ENCODE measurements around the gene CCDC149. TPM values are rescaled to one million over a fixed set of nuclear protein-coding genes. Genes with fewer than 3 reads are reported as not detected.

CCDC149 gene
- total RNA-seq, 1 experiment from 2014 or later: 5.3 TPM

DNA sequence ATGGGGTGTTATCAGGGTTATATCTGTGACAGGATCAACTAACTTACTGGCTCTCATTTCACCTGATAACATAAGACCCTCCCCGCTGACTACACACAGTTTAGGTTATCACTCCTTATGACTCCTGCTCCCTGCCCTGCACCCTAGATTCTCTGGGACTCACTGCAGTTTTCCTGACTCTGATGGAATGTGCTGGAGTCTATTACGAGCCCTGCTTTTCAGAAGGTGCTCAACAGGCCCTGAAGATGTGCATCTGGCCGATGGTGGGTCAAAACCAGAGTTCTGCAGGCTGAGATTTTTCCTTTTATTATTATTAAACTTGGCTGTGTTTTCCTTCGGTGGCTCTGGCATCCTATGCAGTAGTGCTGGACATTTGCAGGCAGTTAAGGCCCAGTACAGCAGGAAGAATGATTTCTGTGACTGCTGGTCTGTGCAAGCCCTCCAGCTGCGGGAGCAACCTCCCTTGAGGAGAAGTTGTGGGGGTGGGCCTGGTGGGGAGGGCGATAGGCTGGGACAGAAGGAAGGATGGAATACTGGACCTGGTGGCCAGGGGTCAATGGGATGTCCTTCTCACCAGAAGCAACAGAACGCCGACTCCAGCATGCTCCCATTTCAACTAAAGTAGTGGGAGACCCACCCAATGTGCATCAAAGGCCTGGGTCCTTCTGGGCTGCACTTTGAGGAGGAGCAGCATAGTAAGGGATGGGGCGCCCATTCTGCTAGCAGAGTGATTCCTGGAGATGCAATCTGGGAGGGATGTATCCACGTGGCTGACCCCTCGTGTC lies 106.4 kb downstream of the CCDC149 start (continued):
- TF ChIP-seq, protein P1, sequence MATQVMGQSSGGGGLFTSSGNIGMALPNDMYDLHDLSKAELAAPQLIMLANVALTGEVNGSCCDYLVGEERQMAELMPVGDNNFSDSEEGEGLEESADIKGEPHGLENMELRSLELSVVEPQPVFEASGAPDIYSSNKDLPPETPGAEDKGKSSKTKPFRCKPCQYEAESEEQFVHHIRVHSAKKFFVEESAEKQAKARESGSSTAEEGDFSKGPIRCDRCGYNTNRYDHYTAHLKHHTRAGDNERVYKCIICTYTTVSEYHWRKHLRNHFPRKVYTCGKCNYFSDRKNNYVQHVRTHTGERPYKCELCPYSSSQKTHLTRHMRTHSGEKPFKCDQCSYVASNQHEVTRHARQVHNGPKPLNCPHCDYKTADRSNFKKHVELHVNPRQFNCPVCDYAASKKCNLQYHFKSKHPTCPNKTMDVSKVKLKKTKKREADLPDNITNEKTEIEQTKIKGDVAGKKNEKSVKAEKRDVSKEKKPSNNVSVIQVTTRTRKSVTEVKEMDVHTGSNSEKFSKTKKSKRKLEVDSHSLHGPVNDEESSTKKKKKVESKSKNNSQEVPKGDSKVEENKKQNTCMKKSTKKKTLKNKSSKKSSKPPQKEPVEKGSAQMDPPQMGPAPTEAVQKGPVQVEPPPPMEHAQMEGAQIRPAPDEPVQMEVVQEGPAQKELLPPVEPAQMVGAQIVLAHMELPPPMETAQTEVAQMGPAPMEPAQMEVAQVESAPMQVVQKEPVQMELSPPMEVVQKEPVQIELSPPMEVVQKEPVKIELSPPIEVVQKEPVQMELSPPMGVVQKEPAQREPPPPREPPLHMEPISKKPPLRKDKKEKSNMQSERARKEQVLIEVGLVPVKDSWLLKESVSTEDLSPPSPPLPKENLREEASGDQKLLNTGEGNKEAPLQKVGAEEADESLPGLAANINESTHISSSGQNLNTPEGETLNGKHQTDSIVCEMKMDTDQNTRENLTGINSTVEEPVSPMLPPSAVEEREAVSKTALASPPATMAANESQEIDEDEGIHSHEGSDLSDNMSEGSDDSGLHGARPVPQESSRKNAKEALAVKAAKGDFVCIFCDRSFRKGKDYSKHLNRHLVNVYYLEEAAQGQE (IDR thresholded peaks at IDR 0.05; ENCODE audit: low read depth): no peak
- TF ChIP-seq EZH2phosphoT487 (IDR thresholded peaks at IDR 0.05; ENCODE audit: borderline replicate concordance) (no peak), SIN3A (IDR thresholded peaks at IDR 0.05; ENCODE audit: low read depth) (no peak), ELF1 (IDR thresholded peaks at IDR 0.05; ENCODE audit: borderline replicate concordance, low read depth) (no peak)

DNA sequence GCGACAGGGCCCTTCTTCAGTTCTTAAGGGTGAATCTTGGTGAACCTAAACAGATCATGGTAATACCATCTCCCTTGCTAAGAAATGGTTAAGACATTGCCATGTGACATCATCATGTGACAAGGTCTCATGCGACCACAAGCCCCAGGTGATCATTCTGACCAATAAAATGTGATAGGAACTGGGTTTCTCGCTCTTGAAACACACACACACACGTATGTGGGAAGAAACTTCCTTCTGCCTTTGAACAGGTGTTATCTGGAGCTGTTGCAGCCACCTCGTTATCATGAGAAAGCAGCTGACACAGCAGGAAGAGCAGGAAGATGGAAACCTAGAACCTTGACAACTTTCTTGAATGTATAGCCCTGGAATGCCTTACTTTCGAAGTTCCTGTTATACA lies 107.3 kb downstream of the CCDC149 start:
- DNase-seq (ENCODE audit: low read depth, low spot score) (no peak), ATAC-seq (no peak)
- H3K9ac ChIP-seq (ENCODE audit: low read length): no peak overlapping the region
- no peaks in the 10 kb centered on the region for H4K20me1 ChIP-seq (ENCODE audit: insufficient read depth)
- no peak overlapping the region for H3K27ac ChIP-seq (ENCODE audit: low read depth, low read length)
- H3K27me3 ChIP-seq (ENCODE audit: insufficient read depth, low read length): 0 out of 2 replicates have a peak, but pooled peaks cover 11% of the 10 kb centered on the region
- no peaks in the 10 kb centered on the region for H3K4me1 ChIP-seq (ENCODE audit: control insufficient read depth in 1 of 2, insufficient read depth in 2 of 2, low read length in 2 of 2)
- intact Hi-C loops (cut with micrococcal nuclease): no loop called here
- ChIA-PET RAD21 (ENCODE audit: low non-redundant PET in 1 of 2, low total read pairs in 2 of 2, uncharacterized antibody in 2 of 2, unreplicated experiment in 2 of 2) (no interaction called here), POLR2A (no interaction called here), CTCF (no interaction called here)
- H2AFZ ChIP-seq (ENCODE audit: low read depth, low read length, poor library complexity, severe bottlenecking): no peak overlapping the region
- H3K36me3 ChIP-seq (ENCODE audit: control insufficient read depth in 1 of 2, insufficient read depth in 2 of 2, low read length in 2 of 2): no peaks in the 10 kb centered on the region
- H3K4me2 ChIP-seq (ENCODE audit: low read length): no peak overlapping the region
- H3K9me3 ChIP-seq (ENCODE audit: control insufficient read depth in 1 of 2, insufficient read depth in 1 of 2, low read depth in 1 of 2, low read length in 2 of 2): no peaks in the 10 kb centered on the region
- no TSS peak for BruUV-seq (replicated peaks)
- no peaks in the 10 kb centered on the region for H3K79me2 ChIP-seq (ENCODE audit: insufficient read depth, low read length)
- H3K4me3 ChIP-seq (replicated peaks in 1 of 2; ENCODE audit: low read depth in 1 of 2, low read length in 2 of 2): no peak overlapping the region
- no peaks in the 10 kb centered on the region for H3K9me2 ChIP-seq (ENCODE audit: insufficient read depth)
- TF ChIP-seq POLR2AphosphoS5 (IDR thresholded peaks at IDR 0.05; ENCODE audit: low read depth, low read length): no peak
- TF ChIP-seq, protein P1 (IDR thresholded peaks at IDR 0.05; ENCODE audit: low read depth): no peak
- TF ChIP-seq ZFX (IDR thresholded peaks at IDR 0.05): no peak
- no peak for TF ChIP-seq ATF3 (IDR thresholded peaks at IDR 0.05)
- TF ChIP-seq YY1 (IDR thresholded peaks at IDR 0.05; ENCODE audit: extremely low read depth, insufficient replicate concordance, low read depth, low read length): no peak
- TF ChIP-seq MAX (IDR thresholded peaks at IDR 0.05): no peak
- no peak for TF ChIP-seq CBX3 (IDR thresholded peaks at IDR 0.05; ENCODE audit: low read depth)
- TF ChIP-seq RAD21 (IDR thresholded peaks at IDR 0.05; ENCODE audit: low read depth): no peak
- no peak for TF ChIP-seq FOSL1 (IDR thresholded peaks at IDR 0.05; ENCODE audit: low read depth)
- TF ChIP-seq EZH2phosphoT487 (IDR thresholded peaks at IDR 0.05; ENCODE audit: borderline replicate concordance): no peak
- TF ChIP-seq ZBTB33 (IDR thresholded peaks at IDR 0.05; ENCODE audit: extremely low read depth, insufficient replicate concordance, low read length): no peak
- TF ChIP-seq EGR1 (IDR thresholded peaks at IDR 0.05; ENCODE audit: low read depth): no peak
- no peak for TF ChIP-seq SP1 (IDR thresholded peaks at IDR 0.05; ENCODE audit: low read depth)
